IPS-11a (cell line): ENCODE results near the gene PRKG1.
"Not testable (repeated sequence)": the region's sequence is repeated elsewhere in the genome, so short reads cannot be mapped to it uniquely, and the experiment has no call there.

Experiments used
- H3K4me3 ChIP-seq: one replicate; pipeline ENCODE4 v1.5.1; 2013; ENCODE audit warnings: low read depth, low read length, control low read depth

PRKG1 gene

GRCh38 chr10:51112013-51112412, 37.7 kb downstream of the PRKG1 start:
- no peak overlapping the region for H3K4me3 ChIP-seq

DNA sequence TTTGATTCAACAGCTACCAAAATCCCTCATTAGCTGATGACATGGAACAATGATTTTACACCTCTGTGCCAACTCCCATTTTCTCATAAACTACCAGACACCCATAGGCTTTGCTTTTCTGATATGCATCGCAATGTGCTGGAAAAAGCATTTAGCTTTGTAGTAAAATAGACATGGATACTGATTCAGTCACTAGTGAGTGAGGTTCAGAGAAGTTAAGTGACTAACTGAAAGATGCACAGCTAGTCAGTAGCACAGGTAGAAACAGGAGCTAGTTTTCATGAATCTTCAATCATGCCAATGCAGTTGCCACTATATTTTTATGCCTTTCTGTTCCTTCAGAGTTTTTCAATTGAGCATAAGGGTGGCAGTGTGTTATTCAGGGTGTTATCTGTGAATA, 38.7 kb downstream of the PRKG1 start:
- H3K4me3 ChIP-seq, result no peak overlapping the region

- H3K4me3 ChIP-seq, result no peak overlapping the region
Observed at GRCh38 chr10:51117053-51117660, 42.9 kb downstream of the PRKG1 start.

DNA sequence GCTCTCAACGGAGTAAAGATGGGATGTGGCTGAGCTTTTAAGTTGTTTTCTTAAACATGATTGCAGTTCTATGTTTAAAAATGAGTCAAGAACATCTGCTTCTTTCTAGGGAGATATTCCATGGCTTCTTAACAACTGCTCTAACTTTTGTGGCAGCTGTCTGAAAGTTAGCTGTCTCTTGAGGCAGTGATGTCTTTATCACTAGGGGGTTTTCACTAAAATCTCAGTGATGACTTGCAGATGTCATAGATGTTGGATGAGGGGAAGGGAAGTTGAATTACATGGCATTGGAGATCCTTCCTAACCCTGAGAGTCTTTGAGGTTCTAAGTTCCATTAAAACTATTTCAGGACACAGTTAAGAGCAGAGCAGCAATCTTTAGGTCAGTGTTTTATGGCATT, 43.5 kb downstream of the PRKG1 start:
- no peak overlapping the region for H3K4me3 ChIP-seq

- no peak overlapping the region for H3K4me3 ChIP-seq
Observed at GRCh38 chr10:51119441-51119840, 45.2 kb downstream of the PRKG1 start.

GRCh38 chr10:51121861-51122260, 47.6 kb downstream of the PRKG1 start:
- no peak overlapping the region for H3K4me3 ChIP-seq

- H3K4me3 ChIP-seq, result no peak overlapping the region
Observed at GRCh38 chr10:51124852-51125251, 50.6 kb downstream of the PRKG1 start.

- H3K4me3 ChIP-seq, result no peak overlapping the region
Observed at GRCh38 chr10:51125518-51125917, 51.2 kb downstream of the PRKG1 start.

DNA sequence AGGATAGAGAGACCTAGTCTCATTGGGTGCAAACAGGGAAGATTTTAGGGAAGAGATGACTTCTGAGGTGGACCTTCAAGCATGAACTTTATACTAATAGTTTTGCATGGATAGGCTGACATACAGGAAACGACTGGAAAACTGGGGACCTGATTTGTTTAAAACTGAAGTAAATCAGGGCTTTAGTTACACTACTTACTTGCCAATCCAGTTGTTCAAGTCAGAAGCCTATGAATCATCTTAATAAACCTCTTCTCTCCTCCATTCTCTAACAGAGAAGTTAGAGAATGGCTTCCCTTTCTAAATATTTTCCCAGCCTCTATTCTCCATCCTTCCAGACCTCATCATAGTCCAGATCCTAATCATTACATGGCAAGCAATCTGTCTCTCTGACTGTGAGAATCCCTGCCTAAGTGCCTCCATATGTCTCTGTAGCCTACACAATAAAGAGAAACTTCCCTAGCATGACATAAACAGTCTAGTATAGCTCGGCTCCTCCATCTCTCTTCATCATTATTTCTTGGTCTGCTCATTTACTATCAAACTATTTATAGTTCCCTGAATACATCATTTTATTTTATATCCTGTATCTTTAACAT, 55.8 kb downstream of the PRKG1 start:
- no peak overlapping the region for H3K4me3 ChIP-seq

DNA sequence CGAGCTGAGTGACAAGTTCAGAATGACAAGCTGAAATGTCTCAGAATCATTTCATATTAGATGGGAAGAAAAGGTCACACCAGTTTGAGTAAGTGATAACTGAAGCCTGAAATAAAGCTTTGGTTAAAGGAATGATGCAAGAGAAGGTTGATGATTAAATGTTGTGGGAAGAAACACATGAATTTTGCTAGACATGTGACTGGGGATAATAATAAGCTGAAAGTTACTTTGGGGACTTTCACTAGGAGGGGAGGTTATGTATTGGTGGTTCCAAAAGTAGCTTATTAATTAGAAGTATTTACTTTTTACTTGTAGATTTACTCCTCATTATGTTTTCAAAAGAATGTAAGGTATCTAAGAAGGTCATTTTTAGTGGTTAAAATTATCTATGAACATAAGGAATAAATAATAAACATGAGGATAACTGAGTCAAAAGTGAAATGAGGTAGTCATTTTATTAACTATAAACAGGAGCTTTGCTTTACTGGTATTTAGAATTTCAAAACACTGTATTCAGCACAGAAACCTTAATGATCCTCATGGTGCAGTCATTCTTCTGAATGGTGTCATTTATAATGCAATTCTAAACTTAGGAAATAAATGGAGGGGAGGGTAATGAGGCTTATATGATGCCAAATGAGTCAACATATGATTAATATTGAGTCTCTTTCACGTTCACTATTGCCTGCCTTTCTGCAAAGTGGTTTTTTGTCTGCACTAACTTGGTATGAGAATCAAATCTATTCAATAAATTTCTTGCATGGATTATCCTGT, 63.7 kb downstream of the PRKG1 start:
- no peak overlapping the region for H3K4me3 ChIP-seq

- no peak overlapping the region for H3K4me3 ChIP-seq
Observed at GRCh38 chr10:51139176-51139575, 64.9 kb downstream of the PRKG1 start.

DNA sequence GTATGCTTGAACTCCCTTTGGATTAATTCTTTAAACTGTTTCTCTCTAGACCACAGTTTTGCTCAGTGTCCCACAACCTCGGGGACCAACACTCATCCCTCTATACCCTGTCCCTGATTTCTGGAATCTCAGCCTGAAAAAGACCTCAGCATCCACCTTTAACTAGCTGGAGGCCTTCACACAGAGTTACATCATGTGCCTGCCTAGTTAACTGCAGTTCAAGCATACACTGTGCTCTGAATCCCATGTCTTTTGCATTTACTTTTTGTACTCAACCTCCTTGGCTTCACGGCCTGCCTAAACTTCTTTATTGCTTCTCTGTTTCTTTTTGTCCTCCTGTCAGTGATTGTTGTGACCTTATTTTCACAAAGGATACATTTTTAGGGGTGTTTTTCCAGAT, 66.7 kb downstream of the PRKG1 start:
- no peak overlapping the region for H3K4me3 ChIP-seq

DNA sequence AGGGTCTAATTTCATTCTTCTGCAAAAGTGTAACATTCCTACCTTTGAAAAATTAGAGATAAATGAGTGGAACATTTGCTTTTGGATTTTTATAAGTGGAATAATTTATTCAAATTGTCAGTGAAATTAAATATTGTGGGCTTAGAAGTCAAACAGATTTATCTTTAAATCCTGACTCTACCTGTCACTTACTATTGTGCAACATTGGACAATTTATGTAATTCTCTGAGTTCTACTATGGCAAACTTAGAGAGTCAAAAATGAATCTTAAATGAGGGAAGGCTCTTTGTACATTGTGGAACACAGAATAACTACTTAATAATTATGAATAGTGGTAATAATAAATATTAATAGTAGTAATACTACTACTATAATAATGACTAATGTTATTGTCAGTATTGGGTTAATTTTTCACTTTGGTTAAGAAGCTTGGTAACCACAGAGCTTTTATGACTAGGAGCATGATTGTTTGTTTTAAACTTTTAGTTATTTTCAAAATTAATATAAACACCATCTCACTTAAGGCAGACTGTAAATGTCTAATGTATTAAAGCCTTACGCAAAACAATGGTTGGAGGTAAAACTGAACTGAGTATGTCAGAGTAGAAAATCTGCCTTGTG, 70.0 kb downstream of the PRKG1 start:
- no peak overlapping the region for H3K4me3 ChIP-seq

DNA sequence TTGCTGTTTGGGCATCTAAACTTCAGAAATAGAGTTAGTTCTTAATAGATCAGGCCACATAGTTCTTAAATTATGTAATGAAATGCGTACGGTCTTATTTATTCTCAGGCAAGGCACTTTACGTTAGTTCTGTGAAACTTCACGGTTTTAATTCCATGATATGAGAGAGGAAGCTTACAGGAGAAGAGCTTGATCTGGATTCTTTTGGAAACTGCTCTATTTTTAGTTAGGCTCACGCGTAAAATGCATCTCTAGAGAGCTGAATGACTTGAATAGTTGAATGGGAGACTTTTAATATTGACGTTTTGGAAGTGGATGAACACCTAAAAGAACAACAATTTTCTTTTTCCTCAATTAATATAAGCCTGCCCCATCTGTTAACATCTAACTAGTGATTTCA, 71.1 kb downstream of the PRKG1 start:
- H3K4me3 ChIP-seq, result no peak overlapping the region

DNA sequence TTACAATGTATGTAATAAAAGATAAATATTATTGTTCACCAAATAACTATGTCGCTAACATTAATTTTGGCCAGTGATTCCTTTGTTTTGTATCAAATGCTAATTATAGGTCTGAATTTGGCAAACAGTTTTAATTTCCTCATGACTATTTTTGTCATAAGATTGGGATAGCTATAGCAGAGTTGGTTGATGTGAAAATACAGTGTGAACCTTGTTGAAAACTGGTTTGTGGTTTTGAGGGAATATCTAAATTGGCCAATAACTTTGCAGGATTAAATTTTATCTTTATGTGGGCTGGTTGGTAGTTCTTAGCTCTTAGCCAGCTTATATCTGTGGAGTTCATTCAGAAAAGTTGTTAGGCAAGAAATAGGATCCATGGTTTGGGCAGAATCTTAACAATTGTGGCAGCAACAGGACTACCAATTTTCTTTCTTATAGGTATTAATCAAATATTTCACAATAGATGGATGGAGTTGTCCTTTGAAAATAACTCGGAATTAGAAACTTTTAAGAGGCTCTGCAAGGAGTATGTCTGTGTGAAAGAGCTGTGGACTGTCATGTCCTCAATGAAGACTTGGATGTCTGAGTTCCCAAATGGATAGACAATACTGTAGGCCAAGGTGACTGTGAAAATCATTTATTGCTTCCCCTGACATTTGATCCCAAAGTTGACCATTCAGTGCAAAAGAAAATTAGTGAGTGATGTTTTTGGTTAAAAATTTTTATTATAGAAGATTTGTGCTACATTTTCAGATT, 73.5 kb downstream of the PRKG1 start:
- no peak overlapping the region for H3K4me3 ChIP-seq

DNA sequence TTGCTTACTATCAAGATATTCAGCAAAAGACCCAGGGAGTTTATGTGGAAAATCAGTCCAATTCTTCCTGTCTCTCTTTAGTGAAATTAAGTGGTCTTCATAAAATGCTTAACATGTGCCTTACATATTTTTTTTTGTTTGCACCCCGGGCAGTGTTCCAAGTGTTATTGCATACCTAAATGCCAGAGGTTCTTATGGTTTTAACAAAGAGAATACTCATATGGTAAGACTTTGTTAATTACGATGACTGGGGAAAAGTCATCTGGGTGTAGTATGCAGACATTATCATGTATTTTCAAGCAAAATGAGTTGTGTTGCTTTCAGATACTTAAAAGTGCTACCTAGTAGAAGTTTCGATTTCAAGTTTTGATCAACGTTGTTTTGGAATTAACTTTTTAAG, 82.6 kb downstream of the PRKG1 start:
- no peak overlapping the region for H3K4me3 ChIP-seq

DNA sequence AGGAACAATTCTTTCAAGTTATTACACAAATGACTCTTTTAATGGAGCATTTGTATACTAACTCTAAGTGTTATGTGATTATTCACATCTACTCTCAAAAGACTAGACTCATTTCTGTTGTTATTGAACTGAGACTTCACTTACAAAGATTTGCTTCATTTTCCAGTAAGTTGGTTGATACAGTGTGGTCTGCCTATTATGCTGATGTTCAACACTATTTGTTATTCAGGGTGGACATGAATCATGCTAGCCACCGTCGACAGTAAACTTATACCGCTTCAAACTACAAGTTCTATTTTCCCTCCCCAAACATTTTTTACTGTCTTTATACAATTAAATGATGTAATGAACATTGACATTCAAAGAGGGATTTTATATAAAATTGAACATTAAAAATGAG, 84.5 kb downstream of the PRKG1 start:
- no peak overlapping the region for H3K4me3 ChIP-seq

- no peak overlapping the region for H3K4me3 ChIP-seq
Observed at GRCh38 chr10:51159841-51160240, 85.6 kb downstream of the PRKG1 start.

DNA sequence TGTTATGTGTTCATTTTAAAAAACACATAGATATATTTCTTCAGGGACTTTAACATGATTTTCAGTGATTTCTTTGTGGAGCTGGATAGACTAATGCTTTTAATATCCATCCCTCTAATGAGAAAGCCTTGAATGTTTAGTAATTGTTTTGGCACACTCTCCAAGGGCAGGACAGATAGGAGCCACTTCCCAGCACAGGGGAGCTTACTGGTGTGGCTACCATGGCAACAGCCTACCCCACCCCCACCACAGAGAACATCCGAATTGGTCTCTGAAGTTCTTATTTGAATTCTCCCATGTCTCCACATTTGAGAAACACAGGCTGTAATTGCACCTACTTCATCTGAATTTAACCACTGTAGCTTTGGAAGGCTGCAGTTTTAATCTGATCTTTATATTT, 87.7 kb downstream of the PRKG1 start:
- no peak overlapping the region for H3K4me3 ChIP-seq

DNA sequence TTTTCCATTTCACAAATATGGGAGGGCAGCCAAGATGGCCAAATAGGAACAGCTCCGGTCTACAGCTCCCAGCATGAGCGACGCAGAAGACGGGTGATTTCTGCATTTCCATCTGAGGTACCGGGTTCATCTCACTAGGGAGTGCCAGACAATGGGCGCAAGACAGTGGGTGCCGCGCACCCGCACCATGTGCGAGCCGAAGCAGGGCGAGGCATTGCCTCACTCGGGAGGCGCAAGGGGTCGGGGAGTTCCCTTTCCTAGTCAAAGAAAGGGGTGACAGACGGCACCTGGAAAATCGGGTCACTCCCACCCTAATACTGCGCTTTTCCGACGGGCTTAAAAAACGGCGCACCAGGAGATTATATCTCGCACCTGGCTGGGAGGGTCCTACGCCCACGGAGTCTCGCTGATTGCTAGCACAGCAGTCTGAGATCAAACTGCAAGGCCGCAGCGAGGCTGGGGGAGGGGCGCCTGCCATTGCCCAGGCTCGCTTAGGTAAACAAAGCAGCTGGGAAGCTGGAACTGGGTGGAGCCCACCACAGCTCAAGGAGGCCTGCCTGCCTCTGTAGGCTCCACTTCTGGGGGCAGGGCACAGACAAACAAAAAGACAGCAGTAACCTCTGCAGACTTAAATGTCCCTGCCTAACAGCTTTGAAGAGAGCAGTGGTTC, 89.2 kb downstream of the PRKG1 start:
- H3K4me3 ChIP-seq, result not testable (repeated sequence)
